ENCODE results near the gene CLDN22.

- TF ChIP-seq CTCF (IDR thresholded peaks at IDR 0.05) (no peak), POLR2A (IDR thresholded peaks at IDR 0.05) (no peak)
Measured at GRCh38 chr4:183268556-183268955, 51.5 kb downstream of the CLDN22 start.
